ENCODE measurements around the gene SLC7A6OS.
"Not testable (repeated sequence)": the region's sequence is repeated elsewhere in the genome, so short reads cannot be mapped to it uniquely, and the experiment has no call there.

The SLC7A6OS gene

GRCh38 chr16:68298907-68299561, 11.7 kb downstream of the SLC7A6OS start:
- no peak for DNase-seq (ENCODE audit: low read depth)

GRCh38 chr16:68298312-68298711, 12.4 kb downstream of the SLC7A6OS start:
- no peak for DNase-seq (ENCODE audit: low read depth)

- DNase-seq (ENCODE audit: low read depth) = no peak
Observed at GRCh38 chr16:68297908-68298307, 12.8 kb downstream of the SLC7A6OS start.

- no peak for DNase-seq (ENCODE audit: low read depth)
Observed at GRCh38 chr16:68296693-68297092, 14.1 kb downstream of the SLC7A6OS start.

GRCh38 chr16:68296291-68296690, 14.5 kb downstream of the SLC7A6OS start:
- no peak for DNase-seq (ENCODE audit: low read depth)

GRCh38 chr16:68292425-68292824, 18.3 kb downstream of the SLC7A6OS start:
- DNase-seq (ENCODE audit: low read depth) = no peak

- no peak for DNase-seq (ENCODE audit: low read depth)
Observed at GRCh38 chr16:68291227-68291626, 19.5 kb downstream of the SLC7A6OS start.

- DNase-seq (ENCODE audit: low read depth) = no peak
Observed at GRCh38 chr16:68290450-68290849, 20.3 kb downstream of the SLC7A6OS start.

GRCh38 chr16:68289621-68290329, 21.0 kb downstream of the SLC7A6OS start:
- no peak for DNase-seq (ENCODE audit: low read depth)

- DNase-seq (ENCODE audit: low read depth) = no peak
Observed at GRCh38 chr16:68289202-68289601, 21.5 kb downstream of the SLC7A6OS start.

GRCh38 chr16:68288796-68289195, 21.9 kb downstream of the SLC7A6OS start:
- DNase-seq (ENCODE audit: low read depth) = not testable (repeated sequence)

GRCh38 chr16:68288252-68288650, 22.5 kb downstream of the SLC7A6OS start:
- no peak for DNase-seq (ENCODE audit: low read depth)

- DNase-seq (ENCODE audit: low read depth) = no peak
Observed at GRCh38 chr16:68287276-68288251, 23.2 kb downstream of the SLC7A6OS start.

- DNase-seq (ENCODE audit: low read depth) = no peak
Observed at GRCh38 chr16:68286153-68287074, 24.3 kb downstream of the SLC7A6OS start.

GRCh38 chr16:68285683-68286082, 25.1 kb downstream of the SLC7A6OS start:
- DNase-seq (ENCODE audit: low read depth) = no peak

GRCh38 chr16:68284847-68285246, 25.9 kb downstream of the SLC7A6OS start:
- no peak for DNase-seq (ENCODE audit: low read depth)

GRCh38 chr16:68283801-68284598, 26.7 kb downstream of the SLC7A6OS start:
- DNase-seq (ENCODE audit: low read depth) = no peak

- DNase-seq (ENCODE audit: low read depth) = no peak
Observed at GRCh38 chr16:68283346-68283745, 27.4 kb downstream of the SLC7A6OS start.

GRCh38 chr16:68282064-68282452, 28.7 kb downstream of the SLC7A6OS start:
- no peak for DNase-seq (ENCODE audit: low read depth)

- DNase-seq (ENCODE audit: low read depth) = no peak
Observed at GRCh38 chr16:68281368-68282063, 29.2 kb downstream of the SLC7A6OS start.
